H1 (cell line): ENCODE measurements around the gene NFATC1.

Source experiments
- CEBPB ChIP-seq: IDR thresholded peaks from 2 replicates; pipeline ENCODE4 v1.6.1; 2012; ENCODE audit warnings: low read depth, low read length
- CREB1 ChIP-seq: IDR thresholded peaks from 2 replicates; pipeline ENCODE4 v1.6.1; 2012; ENCODE audit warnings: inconsistent platforms
- E2F6 ChIP-seq: IDR thresholded peaks from 2 replicates; pipeline ENCODE4 v1.6.1; 2012; ENCODE audit warnings: inconsistent platforms
- EGR1 ChIP-seq: IDR thresholded peaks from 2 replicates; pipeline ENCODE4 v1.6.1; 2011; ENCODE audit warnings: low read depth, low read length, borderline replicate concordance
- EZH2 ChIP-seq: fragments of 200-600 bp; sonication (generic); IDR thresholded peaks from 2 replicates; pipeline ENCODE4 v1.7.1; 2012; ENCODE audit warnings: low read depth, mild to moderate bottlenecking, moderate library complexity, low read length, inconsistent platforms; ENCODE audit not compliant: severe bottlenecking
- GTF2F1 ChIP-seq: IDR thresholded peaks from 2 replicates; pipeline ENCODE4 v1.6.1; 2012; ENCODE audit warnings: low read depth, low read length, improper control_type of control experiment, borderline replicate concordance
- POLR2A ChIP-seq, 2 experiments: IDR thresholded peaks; 1 replicate in 1 of 2; 2 replicates in 1 of 2; pipeline ENCODE4 v1.6.1; 2011; ENCODE audit warnings: low read depth in 2 of 2, low read length in 2 of 2, mild to moderate bottlenecking in 2 of 2; ENCODE audit errors: control extremely low read depth in 1 of 2
- RBBP5 ChIP-seq: IDR thresholded peaks from 2 replicates; pipeline ENCODE4 v1.7.1; 2012; ENCODE audit warnings: low read depth, mild to moderate bottlenecking, inconsistent platforms, low read length, moderate library complexity, borderline replicate concordance
- SIN3A ChIP-seq, 2 experiments: IDR thresholded peaks in 1 of 2; conservative IDR thresholded peaks in 1 of 2; 2 replicates each; pipeline ENCODE4 v1.6.1; 2011 to 2012; ENCODE audit warnings: low read length in 2 of 2, improper control_type of control experiment in 1 of 2, low read depth in 1 of 2, mild to moderate bottlenecking in 1 of 2
- SP1 ChIP-seq: IDR thresholded peaks from 2 replicates; pipeline ENCODE4 v1.6.1; 2011; ENCODE audit warnings: low read depth, low read length
- TAF1 ChIP-seq: IDR thresholded peaks from 2 replicates; pipeline ENCODE4 v1.6.1; 2011; ENCODE audit warnings: mild to moderate bottlenecking, low read depth, low read length
- ZNF274 ChIP-seq: IDR thresholded peaks from 2 replicates; pipeline ENCODE4 v1.7.0; 2012; ENCODE audit warnings: low read length, borderline replicate concordance; ENCODE audit errors: extremely low read depth
- TF ChIP-seq, protein P1 (sequence below), 3 experiments: IDR thresholded peaks; 1 replicate in 2 of 3; 2 replicates in 1 of 3; pipeline versions ENCODE4 v1.5.1 to v1.6.1; 2011; ENCODE audit warnings: low read length in 3 of 3, mild to moderate bottlenecking in 3 of 3, inconsistent platforms in 2 of 3, low read depth in 1 of 3, moderate library complexity in 1 of 3; ENCODE audit not compliant: insufficient read depth in 1 of 3; ENCODE audit errors: control extremely low read depth in 1 of 3
- TF ChIP-seq, protein P2 (sequence below): IDR thresholded peaks from 2 replicates; pipeline ENCODE4 v1.6.1; 2012; ENCODE audit warnings: low read length, inconsistent platforms

DNA sequence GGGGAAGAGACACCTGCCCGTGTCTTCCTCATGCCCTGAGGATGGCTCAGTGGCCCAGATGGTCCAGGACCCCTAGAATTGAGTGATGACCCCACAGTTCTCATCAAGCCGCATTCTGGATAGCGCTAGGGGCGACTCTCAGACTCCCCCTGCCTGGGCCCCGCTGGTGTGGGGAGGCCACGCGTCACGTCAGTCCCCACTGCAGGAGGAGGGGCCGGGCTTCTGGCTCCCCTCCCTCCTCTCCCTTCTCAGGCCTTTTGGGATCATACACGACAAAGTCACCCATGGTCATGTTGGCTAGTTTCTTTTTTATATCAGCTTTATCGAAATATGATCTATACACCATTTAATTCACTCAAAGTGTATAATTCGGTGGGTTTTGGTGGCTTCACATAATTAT is 61.5 kb downstream of the NFATC1 start:
- no peak for TF ChIP-seq POLR2A (IDR thresholded peaks at IDR 0.05; ENCODE audit: control extremely low read depth in 1 of 2, low read depth in 2 of 2, low read length in 2 of 2)
- no peak for TF ChIP-seq ZNF274
- TF ChIP-seq, protein P1, sequence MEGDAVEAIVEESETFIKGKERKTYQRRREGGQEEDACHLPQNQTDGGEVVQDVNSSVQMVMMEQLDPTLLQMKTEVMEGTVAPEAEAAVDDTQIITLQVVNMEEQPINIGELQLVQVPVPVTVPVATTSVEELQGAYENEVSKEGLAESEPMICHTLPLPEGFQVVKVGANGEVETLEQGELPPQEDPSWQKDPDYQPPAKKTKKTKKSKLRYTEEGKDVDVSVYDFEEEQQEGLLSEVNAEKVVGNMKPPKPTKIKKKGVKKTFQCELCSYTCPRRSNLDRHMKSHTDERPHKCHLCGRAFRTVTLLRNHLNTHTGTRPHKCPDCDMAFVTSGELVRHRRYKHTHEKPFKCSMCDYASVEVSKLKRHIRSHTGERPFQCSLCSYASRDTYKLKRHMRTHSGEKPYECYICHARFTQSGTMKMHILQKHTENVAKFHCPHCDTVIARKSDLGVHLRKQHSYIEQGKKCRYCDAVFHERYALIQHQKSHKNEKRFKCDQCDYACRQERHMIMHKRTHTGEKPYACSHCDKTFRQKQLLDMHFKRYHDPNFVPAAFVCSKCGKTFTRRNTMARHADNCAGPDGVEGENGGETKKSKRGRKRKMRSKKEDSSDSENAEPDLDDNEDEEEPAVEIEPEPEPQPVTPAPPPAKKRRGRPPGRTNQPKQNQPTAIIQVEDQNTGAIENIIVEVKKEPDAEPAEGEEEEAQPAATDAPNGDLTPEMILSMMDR (IDR thresholded peaks at IDR 0.05; ENCODE audit: control extremely low read depth in 1 of 3, insufficient read depth in 1 of 3, low read depth in 1 of 3, low read length in 3 of 3), result no peak
- no peak for TF ChIP-seq EZH2
- TF ChIP-seq GTF2F1, result no peak
- no peak for TF ChIP-seq E2F6
- TF ChIP-seq CREB1, result no peak
- no peak for TF ChIP-seq SP1
- TF ChIP-seq CEBPB, result no peak
- no peak for TF ChIP-seq TAF1
- no peak for TF ChIP-seq EGR1
- TF ChIP-seq, protein P2, sequence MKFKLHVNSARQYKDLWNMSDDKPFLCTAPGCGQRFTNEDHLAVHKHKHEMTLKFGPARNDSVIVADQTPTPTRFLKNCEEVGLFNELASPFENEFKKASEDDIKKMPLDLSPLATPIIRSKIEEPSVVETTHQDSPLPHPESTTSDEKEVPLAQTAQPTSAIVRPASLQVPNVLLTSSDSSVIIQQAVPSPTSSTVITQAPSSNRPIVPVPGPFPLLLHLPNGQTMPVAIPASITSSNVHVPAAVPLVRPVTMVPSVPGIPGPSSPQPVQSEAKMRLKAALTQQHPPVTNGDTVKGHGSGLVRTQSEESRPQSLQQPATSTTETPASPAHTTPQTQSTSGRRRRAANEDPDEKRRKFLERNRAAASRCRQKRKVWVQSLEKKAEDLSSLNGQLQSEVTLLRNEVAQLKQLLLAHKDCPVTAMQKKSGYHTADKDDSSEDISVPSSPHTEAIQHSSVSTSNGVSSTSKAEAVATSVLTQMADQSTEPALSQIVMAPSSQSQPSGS, result no peak
- no peak for TF ChIP-seq RBBP5
- TF ChIP-seq SIN3A (conservative IDR thresholded peaks at IDR 0.05 in 1 of 2, IDR thresholded peaks at IDR 0.05 in 1 of 2; ENCODE audit: low read depth in 1 of 2, low read length in 2 of 2), result no peak
